Raji (cell line): ENCODE data around the gene XXYLT1.

Source experiments
- POLR2A ChIP-seq: IDR thresholded peaks from 2 replicates; pipeline ENCODE4 v1.6.1; 2011; ENCODE audit warnings: low read depth, low read length, control low read depth; ENCODE audit not compliant: insufficient read depth

The XXYLT1 gene

GRCh38 chr3:195140410-195140809 lies 130.5 kb downstream of the XXYLT1 start:
- no peak for TF ChIP-seq POLR2A

- TF ChIP-seq POLR2A: no peak
Measured at GRCh38 chr3:195139876-195140240, 131.1 kb downstream of the XXYLT1 start.

GRCh38 chr3:195139091-195139875 lies 131.7 kb downstream of the XXYLT1 start:
- TF ChIP-seq POLR2A: no peak

GRCh38 chr3:195137638-195138588 lies 133.0 kb downstream of the XXYLT1 start:
- TF ChIP-seq POLR2A: no peak

GRCh38 chr3:195135917-195136316 lies 135.0 kb downstream of the XXYLT1 start:
- no peak for TF ChIP-seq POLR2A

- no peak for TF ChIP-seq POLR2A
Measured at GRCh38 chr3:195134431-195134830, 136.5 kb downstream of the XXYLT1 start.

GRCh38 chr3:195133462-195133861 lies 137.5 kb downstream of the XXYLT1 start:
- no peak for TF ChIP-seq POLR2A

GRCh38 chr3:195133013-195133412 lies 137.9 kb downstream of the XXYLT1 start:
- TF ChIP-seq POLR2A: no peak

GRCh38 chr3:195131176-195131575 lies 139.8 kb downstream of the XXYLT1 start:
- TF ChIP-seq POLR2A: no peak

GRCh38 chr3:195129644-195130492 lies 141.1 kb downstream of the XXYLT1 start:
- TF ChIP-seq POLR2A: 0 out of 2 replicates have a peak, but pooled peaks have one; percentile 24

GRCh38 chr3:195129072-195129643 lies 141.8 kb downstream of the XXYLT1 start:
- no peak for TF ChIP-seq POLR2A

- TF ChIP-seq POLR2A: no peak
Measured at GRCh38 chr3:195128255-195129071, 142.5 kb downstream of the XXYLT1 start.

- no peak for TF ChIP-seq POLR2A
Measured at GRCh38 chr3:195126056-195126605, 144.8 kb downstream of the XXYLT1 start.
